ENCODE measurements around the gene LCN10. TPM values are rescaled to one million over a fixed set of nuclear protein-coding genes. Genes with fewer than 3 reads are reported as not detected.
"Not testable (repeated sequence)": the region's sequence is repeated elsewhere in the genome, so short reads cannot be mapped to it uniquely, and the experiment has no call there.

Gene LCN10
- total RNA-seq, 1 donor from 2014 or later = 8.3 TPM

- Histone ChIP-seq H3K9me3 (no peaks in the 10 kb centered on the region), H3K27me3 (no peaks in the 10 kb centered on the region), H3K27ac (no peak overlapping the region), H3K36me3 (no peaks in the 10 kb centered on the region), H3K4me3 (no peak overlapping the region), H3K4me1 (peaks cover 24% of the 10 kb centered on the region)
- DNase-seq (ENCODE audit: extremely low spot score in 2 of 2) = no peak
- TF ChIP-seq POLR2A (IDR thresholded peaks at IDR 0.05) (no peak), POLR2AphosphoS5 (IDR thresholded peaks at IDR 0.05; ENCODE audit: insufficient read depth in 1 of 2, low read depth in 1 of 2) (peak in 1 of 2 donors; percentile 21)
- TF ChIP-seq, protein P1, sequence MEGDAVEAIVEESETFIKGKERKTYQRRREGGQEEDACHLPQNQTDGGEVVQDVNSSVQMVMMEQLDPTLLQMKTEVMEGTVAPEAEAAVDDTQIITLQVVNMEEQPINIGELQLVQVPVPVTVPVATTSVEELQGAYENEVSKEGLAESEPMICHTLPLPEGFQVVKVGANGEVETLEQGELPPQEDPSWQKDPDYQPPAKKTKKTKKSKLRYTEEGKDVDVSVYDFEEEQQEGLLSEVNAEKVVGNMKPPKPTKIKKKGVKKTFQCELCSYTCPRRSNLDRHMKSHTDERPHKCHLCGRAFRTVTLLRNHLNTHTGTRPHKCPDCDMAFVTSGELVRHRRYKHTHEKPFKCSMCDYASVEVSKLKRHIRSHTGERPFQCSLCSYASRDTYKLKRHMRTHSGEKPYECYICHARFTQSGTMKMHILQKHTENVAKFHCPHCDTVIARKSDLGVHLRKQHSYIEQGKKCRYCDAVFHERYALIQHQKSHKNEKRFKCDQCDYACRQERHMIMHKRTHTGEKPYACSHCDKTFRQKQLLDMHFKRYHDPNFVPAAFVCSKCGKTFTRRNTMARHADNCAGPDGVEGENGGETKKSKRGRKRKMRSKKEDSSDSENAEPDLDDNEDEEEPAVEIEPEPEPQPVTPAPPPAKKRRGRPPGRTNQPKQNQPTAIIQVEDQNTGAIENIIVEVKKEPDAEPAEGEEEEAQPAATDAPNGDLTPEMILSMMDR (IDR thresholded peaks at IDR 0.05) = peak; percentile 83 to 95 (median 90)
- intact Hi-C loops (cut with DNase I) = no loop called here
Observed at GRCh38 chr9:136787690-136788400, 45.1 kb upstream of the LCN10 start.

DNA sequence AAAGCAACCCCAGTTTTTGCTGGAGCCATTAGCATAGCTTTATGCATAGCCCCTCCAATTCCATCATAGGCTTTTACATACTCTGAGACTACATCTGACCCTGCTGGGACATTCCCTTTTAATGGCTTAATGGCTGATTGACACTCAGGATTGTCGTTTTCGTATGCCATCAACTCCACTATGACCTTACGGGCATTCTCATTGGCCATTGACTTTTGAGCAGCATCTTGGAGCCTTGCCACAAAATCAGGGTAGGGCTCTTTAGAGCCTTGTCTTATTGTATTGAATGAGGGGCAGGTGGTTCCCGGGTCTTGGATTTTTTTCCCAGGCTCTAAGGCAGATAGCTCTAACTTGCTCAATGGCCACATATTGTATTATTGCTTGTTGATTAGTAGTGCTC lies 44.2 kb upstream of the LCN10 start:
- H3K27ac ChIP-seq; H3K4me3 ChIP-seq; intact Hi-C loops (cut with DNase I); H3K9me3 ChIP-seq; H3K36me3 ChIP-seq; H3K27me3 ChIP-seq; DNase-seq (ENCODE audit: extremely low spot score in 2 of 2): not testable (repeated sequence)
- peaks cover 16% of the 10 kb centered on the region for H3K4me1 ChIP-seq

DNA sequence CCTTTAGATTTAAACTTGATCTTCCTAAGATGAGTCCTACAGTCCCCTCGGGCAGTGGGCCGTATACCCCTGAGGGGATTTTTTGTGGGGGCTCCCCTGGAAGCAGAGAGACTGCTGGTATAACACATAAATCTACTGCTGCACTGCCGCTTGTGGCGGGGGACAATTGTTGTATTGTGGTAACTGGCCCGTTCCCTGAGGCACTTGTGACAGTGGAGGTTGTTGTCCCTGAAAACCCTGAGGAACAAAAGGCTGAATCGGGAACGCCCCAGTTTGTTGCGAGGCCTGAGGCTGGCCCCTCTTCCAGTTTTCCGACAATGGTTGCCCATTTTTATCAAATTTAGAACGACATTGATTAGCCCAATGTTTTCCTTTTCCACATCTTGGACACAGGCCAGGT lies 43.7 kb upstream of the LCN10 start:
- no peaks in the 10 kb centered on the region for H3K27me3 ChIP-seq
- H3K4me1 ChIP-seq = peaks cover 10% of the 10 kb centered on the region
- no peak overlapping the region for H3K4me3 ChIP-seq
- TF ChIP-seq POLR2AphosphoS5 (IDR thresholded peaks at IDR 0.05; ENCODE audit: insufficient read depth in 1 of 2, low read depth in 1 of 2) = no peak
- TF ChIP-seq, protein P1 (IDR thresholded peaks at IDR 0.05) = no peak
- no peak for TF ChIP-seq POLR2A (IDR thresholded peaks at IDR 0.05)
- no peak for DNase-seq (ENCODE audit: extremely low spot score in 2 of 2)
- no peak overlapping the region for H3K27ac ChIP-seq
- no peaks in the 10 kb centered on the region for H3K9me3 ChIP-seq
- no peaks in the 10 kb centered on the region for H3K36me3 ChIP-seq
- intact Hi-C loops (cut with DNase I) = no loop called here

DNA sequence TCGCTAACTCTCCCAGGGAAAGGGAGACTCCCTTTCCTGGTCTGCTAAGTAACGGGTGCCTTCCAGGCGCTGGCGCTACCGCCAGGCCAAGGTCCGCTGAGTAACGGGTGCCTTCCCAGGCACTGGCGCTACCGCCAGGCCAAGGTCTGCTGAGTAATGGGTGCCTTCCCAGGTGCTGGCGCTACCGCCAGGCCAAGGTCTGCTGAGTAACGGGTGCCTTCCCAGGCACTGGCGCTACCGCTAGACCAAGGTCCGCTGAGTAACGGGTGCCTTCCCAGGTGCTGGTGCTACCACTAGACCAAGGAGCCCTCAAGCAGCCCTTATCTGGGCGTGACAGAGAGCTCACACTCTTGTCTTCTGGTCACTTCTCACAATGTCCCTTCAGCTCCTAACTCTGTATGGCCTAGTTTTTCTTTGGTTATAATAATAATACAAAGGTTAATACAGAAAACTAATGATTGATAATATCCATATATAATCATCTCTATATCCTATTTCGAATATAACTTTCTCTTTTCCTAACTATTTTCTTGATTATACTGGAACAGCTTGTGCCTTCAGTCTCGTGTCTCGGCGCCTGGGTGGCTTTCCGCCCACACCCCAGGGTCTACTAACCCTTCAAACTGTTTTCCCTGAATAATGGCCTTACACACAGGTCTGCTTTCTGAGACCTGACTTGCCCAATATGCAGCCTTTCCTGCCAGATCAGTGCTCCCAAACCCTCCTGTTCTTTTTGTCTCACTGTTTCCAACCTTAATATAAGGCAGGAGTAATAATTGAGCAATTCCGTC lies 43.0 kb upstream of the LCN10 start:
- H3K4me1 ChIP-seq; H3K27me3 ChIP-seq; intact Hi-C loops (cut with DNase I); H3K36me3 ChIP-seq; H3K9me3 ChIP-seq; H3K27ac ChIP-seq; DNase-seq (ENCODE audit: extremely low spot score in 2 of 2); H3K4me3 ChIP-seq: not testable (repeated sequence)

DNA sequence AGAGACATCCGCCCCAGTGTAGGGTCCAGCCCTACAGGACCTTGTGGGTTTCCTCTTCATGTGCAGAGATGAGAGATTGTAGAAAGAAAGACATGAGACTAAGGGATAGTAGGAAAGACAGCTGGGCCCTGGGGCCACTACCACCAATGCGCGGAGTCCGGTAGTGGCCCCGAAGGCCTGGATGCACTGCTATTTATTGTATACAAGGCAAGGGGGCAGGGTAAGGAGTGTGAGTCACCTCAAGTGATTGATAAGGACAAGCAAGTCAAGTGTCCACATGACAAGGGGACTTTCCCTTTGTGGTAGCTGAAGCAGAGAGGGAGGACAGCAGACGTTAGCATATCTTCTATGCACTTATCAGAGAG lies 42.2 kb upstream of the LCN10 start:
- no peak overlapping the region for H3K27ac ChIP-seq
- no peaks in the 10 kb centered on the region for H3K9me3 ChIP-seq
- no peak overlapping the region for H3K4me3 ChIP-seq
- H3K36me3 ChIP-seq = no peaks in the 10 kb centered on the region
- H3K27me3 ChIP-seq = no peaks in the 10 kb centered on the region
- DNase-seq (ENCODE audit: extremely low spot score in 2 of 2) = no peak
- peaks cover 2% of the 10 kb centered on the region for H3K4me1 ChIP-seq
- no peak for TF ChIP-seq POLR2A (IDR thresholded peaks at IDR 0.05)
- no peak for TF ChIP-seq POLR2AphosphoS5 (IDR thresholded peaks at IDR 0.05; ENCODE audit: insufficient read depth in 1 of 2, low read depth in 1 of 2)
- TF ChIP-seq, protein P1 (IDR thresholded peaks at IDR 0.05) = no peak
- intact Hi-C loops (cut with DNase I) = no loop called here

Data from vagina (tissue), 2 donors.